ENCODE data around the gene ADGRL4. TPM values are rescaled to one million over a fixed set of nuclear protein-coding genes. Genes with fewer than 3 reads are reported as not detected.

Gene ADGRL4
- total and polyA plus RNA-seq, 11 donors = 9.0 to 41.1 (median 17.7) TPM

DNA sequence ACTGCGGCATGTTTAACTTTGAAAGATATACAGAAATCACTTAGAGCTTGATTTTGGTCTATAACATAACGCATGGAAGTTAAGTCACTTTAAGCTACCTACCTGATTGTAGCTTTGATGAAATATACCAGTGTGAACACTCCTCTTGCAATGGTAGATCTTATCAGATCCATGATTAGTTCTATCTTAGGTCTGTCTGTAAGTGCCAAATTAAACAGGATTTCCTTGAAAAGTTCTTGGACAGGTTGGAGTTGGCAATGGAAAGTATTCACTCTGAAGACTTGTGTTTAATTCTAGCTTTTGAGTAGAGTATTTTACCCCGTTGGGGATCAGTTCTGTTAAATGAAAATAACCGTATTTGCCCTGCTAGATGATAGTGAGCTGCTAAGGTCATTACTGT is 4.1 kb upstream of the ADGRL4 start:
- no peak for TF ChIP-seq POLR2A (IDR thresholded peaks at IDR 0.05)
- TF ChIP-seq, protein P1, sequence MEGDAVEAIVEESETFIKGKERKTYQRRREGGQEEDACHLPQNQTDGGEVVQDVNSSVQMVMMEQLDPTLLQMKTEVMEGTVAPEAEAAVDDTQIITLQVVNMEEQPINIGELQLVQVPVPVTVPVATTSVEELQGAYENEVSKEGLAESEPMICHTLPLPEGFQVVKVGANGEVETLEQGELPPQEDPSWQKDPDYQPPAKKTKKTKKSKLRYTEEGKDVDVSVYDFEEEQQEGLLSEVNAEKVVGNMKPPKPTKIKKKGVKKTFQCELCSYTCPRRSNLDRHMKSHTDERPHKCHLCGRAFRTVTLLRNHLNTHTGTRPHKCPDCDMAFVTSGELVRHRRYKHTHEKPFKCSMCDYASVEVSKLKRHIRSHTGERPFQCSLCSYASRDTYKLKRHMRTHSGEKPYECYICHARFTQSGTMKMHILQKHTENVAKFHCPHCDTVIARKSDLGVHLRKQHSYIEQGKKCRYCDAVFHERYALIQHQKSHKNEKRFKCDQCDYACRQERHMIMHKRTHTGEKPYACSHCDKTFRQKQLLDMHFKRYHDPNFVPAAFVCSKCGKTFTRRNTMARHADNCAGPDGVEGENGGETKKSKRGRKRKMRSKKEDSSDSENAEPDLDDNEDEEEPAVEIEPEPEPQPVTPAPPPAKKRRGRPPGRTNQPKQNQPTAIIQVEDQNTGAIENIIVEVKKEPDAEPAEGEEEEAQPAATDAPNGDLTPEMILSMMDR (IDR thresholded peaks at IDR 0.05) = no peak
- ATAC-seq (peak in 2 of 4 donors; percentile 29 to 44), DNase-seq (no peak)
- Histone ChIP-seq H3K27ac (peak overlapping the region in 5 of 12 donors; percentile 11 to 42 (median 35)), H3K4me1 (peaks cover 0 to 18% (median 1%) of the 10 kb centered on the region in 12 donors), H3K4me3 (no peak overlapping the region), H3K36me3 (no peaks in the 10 kb centered on the region), H3K9me3 (no peaks in the 10 kb centered on the region), H3K27me3 (peaks cover 0 to 9% (median 0%) of the 10 kb centered on the region in 9 donors)
- 60 to 76% (median 69%) methylated on average over 4 of the region's 4 CpGs for WGBS, 4 donors
- intact Hi-C loops (cut with DNase I) = loop anchor here in 2 of 10 donors (2.0 to 5.0 kb wide), 2 partner anchors 14 to 72 kb away; no protein-coding TSS in a partner anchor

DNA sequence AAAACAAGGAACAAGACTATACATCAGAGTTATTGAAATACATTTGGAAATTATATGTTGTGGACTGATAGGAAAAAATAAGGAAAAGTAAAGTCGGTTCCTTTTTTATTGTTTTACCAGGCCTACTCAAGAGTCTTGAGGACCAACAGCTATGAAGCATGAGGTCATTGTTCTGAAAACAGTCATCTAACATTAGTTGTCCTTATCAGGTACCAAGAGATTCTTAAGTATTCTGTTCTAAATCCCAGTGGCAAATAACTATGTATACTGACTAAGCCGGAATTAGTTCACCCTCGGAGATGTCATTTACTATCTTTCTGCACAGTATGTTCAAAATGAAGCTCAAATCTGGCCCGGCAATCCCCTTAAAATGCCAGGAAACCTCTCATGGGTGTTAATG is 585 bp downstream of the ADGRL4 start:
- intact Hi-C loops (cut with DNase I) = loop anchor here in 2 of 10 donors (10.0 kb wide), 2 partner anchors 79 to 189 kb away; no protein-coding TSS in a partner anchor
- peak overlapping the region; percentile 68 to 93 (median 87) for H3K27ac ChIP-seq
- H3K4me3 ChIP-seq = peak overlapping the region; percentile 9 to 65 (median 54)
- no peak for DNase-seq
- peaks cover 0 to 9% (median 0%) of the 10 kb centered on the region in 9 donors for H3K27me3 ChIP-seq
- WGBS, 4 donors = 34 to 52% (median 42%) methylated on average over 4 of the region's 4 CpGs
- H3K4me1 ChIP-seq = peaks cover 0 to 7% (median 0%) of the 10 kb centered on the region in 12 donors
- TF ChIP-seq, protein P1 (IDR thresholded peaks at IDR 0.05) = no peak
- no peak for TF ChIP-seq POLR2A (IDR thresholded peaks at IDR 0.05)
- peak in 1 of 4 donors; percentile 53 for ATAC-seq
- H3K9me3 ChIP-seq = no peaks in the 10 kb centered on the region
- H3K36me3 ChIP-seq = no peaks in the 10 kb centered on the region

DNA sequence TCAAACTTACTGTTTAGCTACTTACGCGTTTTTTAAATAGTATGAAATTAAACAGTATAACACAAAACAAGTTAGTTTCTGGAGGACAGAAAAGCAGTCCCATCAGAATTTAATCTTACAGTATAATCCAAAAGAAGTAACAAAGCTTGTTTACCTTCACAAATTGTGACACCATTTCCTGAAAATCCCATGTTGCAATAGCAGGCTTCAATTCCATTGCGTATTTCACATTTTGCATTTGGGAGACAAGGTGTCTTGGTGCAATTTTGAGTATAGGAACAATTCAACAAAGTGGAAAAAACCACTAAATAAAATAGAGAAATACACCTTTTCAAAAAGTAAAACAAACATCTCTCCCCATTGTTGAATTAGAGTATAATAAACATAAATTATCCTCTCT is 1.6 kb downstream of the ADGRL4 start:
- no peak for DNase-seq
- no peaks in the 10 kb centered on the region for H3K36me3 ChIP-seq
- H3K9me3 ChIP-seq = no peaks in the 10 kb centered on the region
- TF ChIP-seq, protein P1 (IDR thresholded peaks at IDR 0.05) = no peak
- TF ChIP-seq POLR2A (IDR thresholded peaks at IDR 0.05) = no peak
- peak overlapping the region in 11 of 12 donors; percentile 38 to 93 (median 85) for H3K27ac ChIP-seq
- H3K4me1 ChIP-seq = peaks cover 0 to 4% (median 0%) of the 10 kb centered on the region in 12 donors
- ATAC-seq = no peak
- WGBS, 4 donors = 68 to 81% (median 74%) methylated on average over 3 of the region's 3 CpGs
- H3K27me3 ChIP-seq = peaks cover 0 to 9% (median 0%) of the 10 kb centered on the region in 9 donors
- intact Hi-C loops (cut with DNase I) = loop anchor here in 2 of 10 donors (10.0 kb wide), 2 partner anchors 80 to 190 kb away; no protein-coding TSS in a partner anchor
- peak overlapping the region; percentile 3 to 65 (median 54) for H3K4me3 ChIP-seq

DNA sequence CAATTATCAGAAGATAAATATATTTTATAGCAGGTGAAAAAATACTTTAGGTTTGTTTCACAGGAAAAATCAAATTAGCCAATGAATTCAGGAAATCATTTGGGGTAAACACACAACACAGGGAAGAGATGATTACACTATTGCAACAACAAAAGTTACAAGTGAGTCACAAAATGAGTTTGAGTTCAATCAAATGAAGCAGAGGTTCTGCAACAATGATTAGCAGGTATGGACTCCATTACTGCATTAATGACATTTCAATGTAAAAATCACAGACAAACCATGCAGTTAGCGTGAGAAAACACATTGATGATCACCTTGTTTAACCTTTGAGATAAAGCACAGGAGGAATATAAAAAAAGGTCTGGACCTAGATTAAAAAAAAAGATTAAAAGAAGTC is 9.7 kb downstream of the ADGRL4 start:
- intact Hi-C loops (cut with DNase I) = no loop called here
- 78 to 88% (median 84%) methylated on average over 1 of the region's 1 CpG for WGBS, 4 donors
- H3K4me1 ChIP-seq = no peaks in the 10 kb centered on the region
- TF ChIP-seq, protein P1 (IDR thresholded peaks at IDR 0.05) = no peak
- no peak for TF ChIP-seq POLR2A (IDR thresholded peaks at IDR 0.05)
- no peak for ATAC-seq
- DNase-seq = no peak
- no peaks in the 10 kb centered on the region for H3K36me3 ChIP-seq
- no peak overlapping the region for H3K27ac ChIP-seq
- H3K27me3 ChIP-seq = no peaks in the 10 kb centered on the region
- H3K4me3 ChIP-seq = no peak overlapping the region
- no peaks in the 10 kb centered on the region for H3K9me3 ChIP-seq
